ENCODE data around the gene QSOX1.
A peak's percentile ranks its signal among the peaks of the same experiment; 100 is the strongest.

QSOX1 gene

DNA sequence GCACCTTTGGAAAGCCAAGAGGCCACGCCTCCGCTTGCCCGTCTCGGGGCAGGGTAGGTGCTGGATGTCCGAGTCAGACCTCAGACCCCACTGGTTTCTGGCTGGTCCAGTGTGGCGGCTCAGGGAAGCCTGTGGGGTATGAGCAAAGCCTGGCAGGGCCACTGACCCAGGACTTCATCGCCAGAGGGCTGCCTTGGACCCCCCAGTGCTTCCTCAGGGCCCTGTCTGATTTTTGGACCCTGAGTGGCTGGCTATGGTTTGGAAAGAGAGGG, 95.8 kb downstream of the QSOX1 start:
- no peaks in the 10 kb centered on the region for H3K36me3 ChIP-seq (ENCODE audit: control insufficient read depth, insufficient read depth, low read length, severe bottlenecking)
- no peak overlapping the region for H3K4me3 ChIP-seq (ENCODE audit: low read length)
- DNase-seq (ENCODE audit: low read depth) = no peak
- H3K27me3 ChIP-seq (replicated peaks; ENCODE audit: control insufficient read depth, insufficient read depth, low read length) = peaks cover 52% of the 10 kb centered on the region
- no peak overlapping the region for H3K9ac ChIP-seq (ENCODE audit: low read length)
- H3K9me3 ChIP-seq (ENCODE audit: control insufficient read depth, low read length) = no peaks in the 10 kb centered on the region
- peaks cover 7% of the 10 kb centered on the region for H3K4me1 ChIP-seq (ENCODE audit: control insufficient read depth, insufficient read depth, low read length)

DNA sequence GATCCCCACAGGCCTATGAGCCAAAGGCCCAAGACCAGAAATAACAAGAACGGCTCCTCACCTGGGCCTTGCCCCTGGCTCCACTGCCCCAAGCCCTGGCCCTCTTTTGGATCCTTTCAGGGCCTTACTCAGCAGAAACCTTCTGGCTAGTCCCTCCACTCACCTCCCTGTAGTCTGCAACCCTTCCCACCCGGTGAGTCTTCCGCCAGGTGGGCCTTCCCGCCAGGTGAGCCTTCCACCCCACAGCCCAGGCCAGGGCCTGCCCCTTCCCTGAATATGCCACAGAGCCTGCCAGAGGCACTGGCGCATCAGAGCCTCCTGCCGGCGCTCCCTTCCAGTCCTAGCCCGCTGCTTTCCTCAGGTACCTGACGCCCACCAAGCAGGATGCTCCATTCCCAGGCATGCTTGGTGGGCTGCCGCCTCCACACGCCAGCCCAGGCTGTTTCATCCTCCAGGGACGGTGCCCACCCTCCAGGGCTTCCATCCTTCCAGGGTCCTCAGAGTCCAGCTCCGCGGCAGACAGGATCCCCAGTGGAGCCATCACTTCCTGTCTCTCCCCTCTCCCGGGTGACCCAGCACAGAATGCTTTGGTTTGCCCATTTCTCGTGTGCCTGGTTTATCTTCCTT, 96.3 kb downstream of the QSOX1 start:
- Histone ChIP-seq H3K9me3 (ENCODE audit: control insufficient read depth, low read length) (no peaks in the 10 kb centered on the region), H3K27me3 (replicated peaks; ENCODE audit: control insufficient read depth, insufficient read depth, low read length) (peaks cover 55% of the 10 kb centered on the region), H3K9ac (ENCODE audit: low read length) (no peak overlapping the region), H3K36me3 (ENCODE audit: control insufficient read depth, insufficient read depth, low read length, severe bottlenecking) (no peaks in the 10 kb centered on the region), H3K4me3 (ENCODE audit: low read length) (no peak overlapping the region), H3K4me1 (ENCODE audit: control insufficient read depth, insufficient read depth, low read length) (peaks cover 7% of the 10 kb centered on the region)
- DNase-seq (ENCODE audit: low read depth) = no peak

DNA sequence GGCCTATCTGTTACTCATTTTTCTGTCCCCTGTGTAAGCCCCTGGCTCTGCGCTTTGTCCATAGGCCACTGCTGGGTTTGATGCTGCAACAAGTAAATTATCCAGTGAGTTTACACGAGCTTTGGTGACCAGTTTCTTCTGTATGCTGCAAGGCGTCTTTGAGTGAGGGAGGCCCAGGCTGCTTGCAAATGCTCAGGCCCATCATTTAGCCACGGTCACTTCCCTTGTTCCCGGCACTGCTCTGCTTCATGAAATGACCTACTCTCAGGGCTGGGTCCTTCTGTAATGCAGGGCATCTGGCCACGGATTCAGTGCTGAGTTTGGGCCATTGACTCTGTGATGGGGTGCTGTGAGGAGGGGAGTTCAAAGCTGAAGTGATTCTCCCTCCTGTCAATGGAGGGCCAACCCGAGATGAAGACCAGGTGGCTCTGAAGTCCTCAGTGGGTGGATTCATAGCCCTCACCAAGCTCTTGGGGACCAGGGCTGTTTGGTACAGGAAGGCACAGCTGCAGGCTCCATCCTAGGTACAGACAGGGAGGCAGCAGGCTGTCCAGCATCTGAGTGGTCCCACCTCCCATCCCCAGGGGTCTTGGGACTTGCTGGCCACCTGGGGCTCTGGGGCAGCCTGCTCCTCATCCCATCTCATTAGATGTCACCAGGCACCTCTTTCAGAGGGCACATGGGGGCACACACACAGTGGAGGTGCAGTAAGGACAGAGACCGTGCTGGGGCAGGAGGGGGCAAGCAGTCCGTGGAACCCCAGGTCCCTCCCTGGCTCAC, 97.0 kb downstream of the QSOX1 start:
- Histone ChIP-seq H3K4me1 (ENCODE audit: control insufficient read depth, insufficient read depth, low read length) (peaks cover 7% of the 10 kb centered on the region), H3K27me3 (replicated peaks; ENCODE audit: control insufficient read depth, insufficient read depth, low read length) (peaks cover 62% of the 10 kb centered on the region), H3K4me3 (ENCODE audit: low read length) (no peak overlapping the region), H3K36me3 (ENCODE audit: control insufficient read depth, insufficient read depth, low read length, severe bottlenecking) (no peaks in the 10 kb centered on the region), H3K9me3 (ENCODE audit: control insufficient read depth, low read length) (no peaks in the 10 kb centered on the region), H3K9ac (ENCODE audit: low read length) (no peak overlapping the region)
- DNase-seq (ENCODE audit: low read depth) = no peak

DNA sequence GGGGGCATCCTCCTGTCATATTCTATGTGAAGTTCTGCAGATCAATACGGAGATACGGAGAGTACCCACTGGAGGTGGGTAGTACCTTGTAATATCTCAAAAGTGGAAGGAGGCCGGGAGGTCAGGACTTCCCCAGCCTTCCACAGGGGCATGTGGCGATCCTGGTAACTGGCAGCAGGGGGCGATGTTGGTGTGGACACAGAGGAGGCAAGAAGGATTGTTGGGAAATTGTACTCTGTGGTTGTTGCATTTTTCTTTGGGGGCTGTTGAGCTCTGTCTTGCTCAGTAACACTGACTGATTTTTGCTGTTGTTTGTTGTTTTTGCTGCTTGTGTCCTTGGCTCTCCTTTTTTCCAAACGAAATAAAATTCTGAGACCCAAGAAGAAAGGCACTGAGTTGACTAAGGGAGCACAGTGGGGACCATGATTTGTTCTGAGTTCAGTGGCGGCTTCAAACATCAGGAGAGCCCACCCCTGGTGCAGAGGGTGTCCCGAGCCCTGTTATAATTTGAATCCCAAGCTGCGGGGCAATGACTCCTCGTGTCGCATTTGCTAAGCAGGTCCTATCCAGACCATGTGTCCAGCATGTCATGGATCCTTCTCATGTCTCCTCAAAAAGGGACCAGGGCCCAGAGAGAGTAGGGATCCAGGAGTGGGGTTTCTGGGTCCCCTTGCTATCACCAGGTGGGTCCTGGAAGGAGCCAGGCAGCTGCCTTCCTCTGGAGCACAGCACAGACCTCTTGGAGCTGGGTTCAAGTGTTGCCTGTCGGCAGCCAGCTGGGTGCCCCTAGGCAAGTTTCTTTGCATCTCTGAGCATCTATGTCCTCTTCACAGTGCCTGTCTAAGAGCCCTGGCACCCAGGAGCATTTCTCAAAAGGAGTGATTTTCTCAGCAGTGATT, 98.2 kb downstream of the QSOX1 start:
- Histone ChIP-seq H3K36me3 (ENCODE audit: control insufficient read depth, insufficient read depth, low read length, severe bottlenecking) (no peaks in the 10 kb centered on the region), H3K9me3 (ENCODE audit: control insufficient read depth, low read length) (no peaks in the 10 kb centered on the region)

More for the DNA sequence above, 98.2 kb downstream of the QSOX1 start:
- Histone ChIP-seq H3K9ac (ENCODE audit: low read length) (no peak overlapping the region), H3K4me3 (ENCODE audit: low read length) (no peak overlapping the region), H3K4me1 (ENCODE audit: control insufficient read depth, insufficient read depth, low read length) (peaks cover 7% of the 10 kb centered on the region), H3K27me3 (replicated peaks; ENCODE audit: control insufficient read depth, insufficient read depth, low read length) (peaks cover 63% of the 10 kb centered on the region)
- DNase-seq (ENCODE audit: low read depth) = peak; percentile 77
